Activated CD4-positive, CD25-positive, alpha-beta regulatory T cell treated with anti-CD3 and anti-CD28 coated beads, Interleukin-2, amount 50 U/mL, for 72 hours (primary cell): ENCODE data around the gene CLDN19.
A peak's percentile ranks its signal among the peaks of the same experiment; 100 is the strongest.
"Not testable (repeated sequence)": the region's sequence is repeated elsewhere in the genome, so short reads cannot be mapped to it uniquely, and the experiment has no call there.

ENCODE experiments used
- DNase-seq: peaks from one replicate; pipeline ENCODE4 v3.0.0; 2021

Gene CLDN19

GRCh38 chr1:42737257-42737656, 2.8 kb downstream of the CLDN19 start:
- DNase-seq: no peak

DNA sequence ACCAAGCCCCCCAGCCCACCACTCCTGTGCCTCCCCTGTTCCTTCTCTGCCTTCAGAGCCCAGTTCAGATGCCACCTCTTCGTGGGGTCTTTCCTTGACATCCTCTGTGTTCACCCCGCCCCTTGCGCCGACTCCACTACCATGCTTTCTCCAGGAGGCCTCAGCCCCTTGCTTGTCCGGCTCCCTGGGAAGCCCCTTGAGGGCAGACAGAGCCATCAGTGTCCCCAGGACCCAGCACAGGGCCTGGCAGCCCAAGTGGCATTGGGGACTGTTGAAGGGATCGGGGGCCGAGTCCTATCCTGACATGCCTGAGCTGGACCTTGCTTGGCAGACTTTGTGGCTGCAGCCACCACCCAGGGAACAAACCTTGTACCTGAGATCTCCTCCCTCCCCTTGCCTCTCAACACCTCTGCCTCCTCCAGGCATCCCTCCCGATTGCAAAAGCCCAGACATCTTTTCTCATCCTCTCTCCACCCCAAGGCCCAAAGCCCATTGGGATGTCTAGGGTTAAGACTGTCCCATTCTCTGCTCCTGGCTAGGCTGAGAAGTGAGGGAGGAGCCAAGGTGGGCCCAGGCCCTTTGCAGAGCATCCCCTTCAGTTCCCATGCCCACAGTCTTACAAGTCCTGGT, 3.4 kb downstream of the CLDN19 start:
- no peak for DNase-seq

- no peak for DNase-seq
These were observed 3.9 kb downstream of the CLDN19 start for GRCh38 chr1:42736152-42736551.

DNA sequence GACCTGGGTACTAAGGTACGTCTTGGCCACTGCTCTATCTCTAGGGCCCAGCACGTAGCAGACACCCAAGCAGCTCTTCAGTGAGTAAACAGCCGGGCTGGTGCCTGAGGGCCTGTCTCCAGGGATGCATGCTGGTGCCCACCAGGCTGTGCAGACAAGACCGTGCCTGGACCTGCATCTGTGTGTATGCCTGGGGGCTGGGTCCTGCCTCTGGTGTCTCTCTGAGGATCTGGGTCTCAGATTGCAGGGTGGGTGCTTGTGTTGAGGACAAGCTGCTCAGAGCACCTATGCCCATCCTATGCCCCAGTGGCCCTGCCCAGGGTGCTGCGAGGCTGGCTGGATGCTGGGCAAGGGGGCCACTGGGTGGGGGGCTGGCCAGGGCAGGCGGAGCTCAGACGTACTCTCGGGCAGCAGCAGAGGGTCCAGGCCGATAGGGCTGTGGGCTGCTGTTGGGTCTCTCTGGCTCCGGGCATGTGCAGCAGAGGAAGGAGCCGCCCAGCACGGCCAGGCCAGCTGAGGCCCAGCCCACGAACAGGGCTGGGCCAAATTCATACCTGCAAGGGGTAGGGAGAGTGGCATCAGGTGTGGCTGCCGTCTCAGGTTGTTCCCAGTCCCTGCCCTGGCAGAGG, 4.4 kb downstream of the CLDN19 start:
- no peak for DNase-seq

DNA sequence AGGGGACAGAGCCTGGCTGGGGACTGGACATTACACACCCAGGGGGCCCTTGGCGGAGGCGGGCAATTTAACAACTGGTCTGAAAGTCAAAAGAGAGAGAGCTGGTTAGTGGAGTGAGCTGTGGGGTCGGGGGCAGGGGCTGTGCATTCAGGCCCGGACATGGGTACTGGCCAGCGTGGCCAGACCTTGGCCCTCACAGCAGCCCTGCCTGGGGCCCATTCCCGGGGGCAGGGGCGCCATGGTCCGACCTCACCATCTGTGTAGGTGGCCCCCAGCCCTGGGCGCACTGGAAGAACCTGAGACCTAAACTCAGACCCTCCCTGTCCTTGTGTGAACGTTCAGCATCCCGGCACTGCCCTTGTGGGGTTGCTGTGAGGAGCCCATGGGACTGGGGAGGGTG, 5.0 kb downstream of the CLDN19 start:
- no peak for DNase-seq

DNA sequence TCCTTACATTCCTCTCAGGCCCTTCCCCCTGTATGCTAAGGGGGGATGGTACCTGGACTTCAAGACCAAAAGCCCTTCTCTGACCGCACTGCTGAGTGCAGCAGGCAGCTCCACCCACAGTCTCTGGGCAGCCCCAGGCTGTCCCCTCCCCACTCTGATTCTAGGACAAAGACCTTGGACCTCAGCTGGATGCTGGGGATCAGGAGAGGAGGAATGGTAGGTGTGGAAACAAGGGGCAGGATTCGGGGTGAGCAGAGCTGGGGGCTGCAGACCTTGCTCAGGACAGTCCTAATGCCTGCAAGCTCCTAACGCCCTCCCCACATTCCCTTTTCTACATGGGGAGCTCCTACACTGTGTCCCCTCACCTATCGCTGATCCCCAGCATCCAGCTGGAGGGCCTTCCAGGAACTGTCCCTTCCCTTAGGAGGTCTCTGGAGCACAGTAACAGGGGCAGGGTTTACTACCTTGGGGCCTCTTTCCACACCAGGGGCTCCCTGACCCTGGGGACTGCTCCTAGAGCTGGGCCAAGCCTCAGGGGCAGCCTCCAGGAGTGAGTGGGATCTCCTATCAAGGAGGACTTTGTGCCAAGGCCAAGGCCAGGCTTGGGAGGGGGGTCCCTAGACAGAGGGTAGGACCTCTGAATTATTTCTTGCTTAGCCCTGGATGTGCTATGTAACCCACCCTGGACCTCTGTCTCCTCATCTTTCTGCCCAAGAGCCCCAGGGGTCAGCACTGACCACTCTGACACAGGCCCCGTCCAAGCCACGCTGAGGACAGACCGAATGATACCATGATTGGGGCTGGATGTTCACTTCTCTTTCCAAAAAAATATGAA, 5.6 kb downstream of the CLDN19 start:
- DNase-seq: no peak

GRCh38 chr1:42733415-42734200, 6.4 kb downstream of the CLDN19 start:
- no peak for DNase-seq

DNA sequence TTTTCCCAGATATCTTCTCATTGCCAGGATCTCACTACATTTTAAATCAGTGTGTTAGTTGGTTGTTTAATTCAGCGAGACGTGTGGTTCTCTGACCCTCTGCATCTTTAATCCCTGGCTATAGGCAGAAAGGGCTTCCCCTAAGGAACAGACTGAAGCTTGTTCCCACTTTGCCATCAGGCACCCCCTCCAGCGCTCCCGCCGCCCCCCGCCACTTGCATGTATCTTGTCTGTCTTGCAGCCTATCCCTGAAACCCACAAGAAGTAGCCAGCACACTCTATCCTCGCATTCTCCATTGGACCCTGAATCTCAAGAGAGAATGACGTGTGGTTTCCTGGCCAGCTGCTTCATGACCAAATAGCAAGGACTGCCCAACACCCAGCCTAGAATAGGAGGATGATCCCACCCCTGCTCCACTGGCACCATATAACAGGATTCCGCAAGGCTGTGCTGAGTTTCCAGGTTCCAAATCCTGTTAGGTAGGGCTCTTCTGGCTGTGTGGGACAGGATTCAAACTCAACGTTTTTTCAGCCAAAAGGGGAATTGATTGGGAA, 7.8 kb downstream of the CLDN19 start:
- DNase-seq: no peak

- DNase-seq: no peak
These were observed 8.5 kb downstream of the CLDN19 start for GRCh38 chr1:42731585-42731984.

DNA sequence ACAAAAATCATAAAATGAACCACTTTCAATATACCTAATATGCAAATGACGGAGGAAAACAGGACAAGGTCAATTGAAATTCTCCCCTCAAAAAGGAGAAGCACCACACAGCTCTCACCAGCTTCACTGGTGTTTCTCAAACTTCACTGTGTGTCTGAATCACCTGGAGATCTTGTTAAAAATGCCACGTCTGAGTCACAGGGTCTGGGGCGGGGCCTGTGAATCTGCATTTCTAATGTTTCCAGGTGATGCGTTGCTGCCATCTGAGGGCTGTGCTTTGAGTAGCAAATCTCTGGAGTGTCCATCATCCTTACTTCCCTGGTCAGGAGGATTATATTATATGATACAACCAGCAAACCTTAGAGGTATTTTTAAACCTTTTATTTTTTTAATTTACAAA, 9.0 kb downstream of the CLDN19 start:
- DNase-seq: peak; percentile 44

GRCh38 chr1:42730002-42730401, 10.0 kb downstream of the CLDN19 start:
- DNase-seq: no peak

GRCh38 chr1:42725820-42726219, 14.2 kb downstream of the CLDN19 start:
- not testable (repeated sequence) for DNase-seq

DNA sequence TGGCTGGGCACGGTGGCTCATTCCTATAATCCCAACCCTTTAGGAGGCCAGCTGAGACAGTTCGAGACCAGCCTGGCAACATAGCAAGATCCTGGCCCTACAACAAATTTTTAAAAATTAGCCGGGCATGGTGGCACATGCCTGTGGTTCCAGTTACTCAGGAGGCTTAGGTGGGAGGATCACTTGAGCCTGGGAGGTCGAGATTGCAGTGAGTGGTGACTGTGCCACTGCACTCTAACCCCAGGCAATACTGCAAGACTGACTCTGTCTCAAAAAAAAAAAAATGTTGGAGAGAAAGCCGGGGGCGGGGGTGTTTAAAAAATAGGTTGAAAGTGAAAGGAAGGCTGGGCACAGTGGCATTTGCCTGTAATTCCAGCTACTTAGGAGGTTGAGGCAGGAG, 16.5 kb downstream of the CLDN19 start:
- no peak for DNase-seq

DNA sequence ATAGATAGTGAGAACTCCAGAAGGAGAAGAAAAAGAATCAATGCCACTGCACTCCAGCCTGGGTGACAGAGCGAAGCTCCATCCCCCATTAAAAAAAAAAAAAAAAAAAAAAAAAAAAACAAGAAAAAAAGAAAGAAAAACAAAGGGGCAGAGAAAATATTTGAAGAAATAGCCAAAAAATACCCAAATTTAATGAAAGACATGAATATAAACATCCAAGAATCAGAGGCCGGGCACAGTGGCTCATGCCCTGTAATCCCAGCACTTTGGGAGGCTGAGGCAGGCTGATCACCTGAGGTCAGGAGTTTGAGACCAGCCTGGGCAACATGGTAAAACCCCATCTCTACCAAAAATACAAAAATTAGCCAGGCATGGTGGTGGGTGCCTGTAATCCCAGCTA, 17.6 kb downstream of the CLDN19 start:
- not testable (repeated sequence) for DNase-seq

- DNase-seq: no peak
These were observed 18.1 kb downstream of the CLDN19 start for GRCh38 chr1:42721926-42722325.

GRCh38 chr1:42720868-42721267, 19.2 kb downstream of the CLDN19 start:
- DNase-seq: no peak

- DNase-seq: not testable (repeated sequence)
These were observed 25.6 kb downstream of the CLDN19 start for GRCh38 chr1:42714441-42714840.

DNA sequence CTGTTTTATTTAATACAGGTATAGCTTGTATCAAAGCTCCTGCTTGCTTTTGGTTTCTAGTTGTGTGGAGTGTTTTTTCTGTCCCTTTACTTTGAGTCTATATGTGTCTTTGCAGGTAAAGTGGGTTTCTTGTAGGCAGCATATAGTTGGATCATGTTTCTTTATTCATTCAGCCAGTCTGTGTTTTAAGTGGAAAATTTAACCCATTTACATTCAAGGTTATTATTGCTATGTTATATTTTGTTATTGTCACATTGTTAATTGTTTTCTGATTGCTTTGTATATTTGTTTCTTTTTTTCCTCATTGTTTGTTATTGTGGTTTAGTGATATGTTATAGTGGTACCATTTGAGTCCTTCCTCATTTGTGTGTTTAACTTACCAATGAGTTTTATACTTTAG, 26.7 kb downstream of the CLDN19 start:
- DNase-seq: no peak

DNA sequence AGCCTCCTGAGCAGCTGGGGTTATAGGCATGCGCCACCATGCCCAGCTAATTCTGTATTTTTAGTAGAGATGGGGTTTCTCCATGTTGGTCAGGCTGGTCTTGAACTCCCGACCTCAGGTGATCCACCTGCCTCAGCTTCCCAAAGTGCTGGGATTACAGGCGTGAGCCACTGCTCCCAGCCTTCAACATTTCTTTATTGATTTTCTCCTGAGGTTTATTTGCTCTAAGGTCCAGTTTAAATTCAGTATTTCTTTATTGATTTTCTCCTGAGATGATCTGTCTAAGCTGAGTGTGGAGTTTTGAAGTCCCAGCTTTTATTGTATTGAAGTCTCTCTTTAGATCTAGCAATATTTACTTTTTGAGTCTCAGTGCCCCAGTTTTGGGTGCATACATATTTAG, 27.2 kb downstream of the CLDN19 start:
- DNase-seq: not testable (repeated sequence)

- no peak for DNase-seq
These were observed 36.1 kb downstream of the CLDN19 start for GRCh38 chr1:42703888-42704464.

GRCh38 chr1:42700006-42700405, 40.0 kb downstream of the CLDN19 start:
- no peak for DNase-seq

DNA sequence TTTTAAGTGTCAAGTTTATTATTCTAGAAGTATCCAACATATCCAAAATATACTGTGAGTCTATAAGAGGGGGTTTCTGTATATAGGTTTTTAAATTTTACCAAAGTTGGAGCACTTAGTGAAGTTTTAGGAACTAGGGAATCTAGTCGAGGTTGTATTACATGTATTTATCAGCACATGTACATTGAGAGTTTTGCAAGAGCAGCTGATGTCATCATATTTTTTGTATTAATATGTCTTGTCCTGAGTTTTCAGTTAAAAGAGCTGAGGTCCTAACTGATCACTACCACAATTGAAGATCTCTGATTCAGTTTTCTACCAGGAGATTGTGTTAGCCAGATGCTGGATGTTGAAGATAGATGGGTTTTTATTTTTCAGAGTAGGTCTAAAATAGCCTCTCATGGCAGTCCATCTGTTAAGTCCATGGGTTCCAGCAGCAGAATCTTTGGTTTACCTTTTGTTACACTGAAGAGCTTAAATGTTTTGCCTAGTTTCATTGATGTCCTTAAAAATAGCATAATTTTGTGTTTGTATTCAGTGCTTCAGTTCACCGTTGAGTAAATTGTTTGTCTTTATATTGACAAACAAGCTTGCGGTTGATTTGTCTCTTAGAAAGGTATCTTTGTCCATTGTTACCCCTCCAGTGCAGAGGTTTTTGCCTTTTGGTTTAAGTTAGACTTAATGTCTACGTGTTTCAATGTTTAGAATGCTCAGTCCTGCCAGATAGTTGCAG, 41.8 kb downstream of the CLDN19 start:
- DNase-seq: no peak
